ENCODE results near the gene KRTAP10-4. TPM values are rescaled to one million over a fixed set of nuclear protein-coding genes. Genes with fewer than 3 reads are reported as not detected.

Gene KRTAP10-4
- total and polyA plus RNA-seq, 2 experiments from 2014 or later = not detected

GRCh38 chr21:44548922-44549321, 24.6 kb upstream of the KRTAP10-4 start:
- H3K9me2 ChIP-seq (ENCODE audit: insufficient read depth) = no peaks in the 10 kb centered on the region
- no peaks in the 10 kb centered on the region for H3F3A ChIP-seq (replicated peaks; ENCODE audit: low read depth)
- H3K4me3 ChIP-seq = no peak overlapping the region
- H3K36me3 ChIP-seq (ENCODE audit: insufficient read depth) = no peaks in the 10 kb centered on the region; the same call in 1 of the 2 replicates
- no peak overlapping the region for H2AFZ ChIP-seq
- no peak for TF ChIP-seq ZNF462 (CRISPR knock-in tag; IDR thresholded peaks at IDR 0.05)
- TF ChIP-seq JUNB (IDR thresholded peaks at IDR 0.05; ENCODE audit: unreplicated experiment) = no peak
- no peak for TF ChIP-seq ZNF331 (CRISPR knock-in tag; IDR thresholded peaks at IDR 0.05; ENCODE audit: low read depth)
- TF ChIP-seq POLR2AphosphoS5 (IDR thresholded peaks at IDR 0.05; ENCODE audit: low read depth) = no peak
- no peak for TF ChIP-seq EZH2 (IDR thresholded peaks at IDR 0.05; ENCODE audit: low read depth, unreplicated experiment)
- TF ChIP-seq STAT1 (IDR thresholded peaks at IDR 0.05; ENCODE audit: unreplicated experiment) = no peak
- no peak for TF ChIP-seq ZNF114 (CRISPR knock-in tag; IDR thresholded peaks at IDR 0.05)
- TF ChIP-seq NANOG (IDR thresholded peaks at IDR 0.05; ENCODE audit: borderline replicate concordance) = no peak
- TF ChIP-seq CREB1 (CRISPR knock-in tag; IDR thresholded peaks at IDR 0.05; ENCODE audit: low read depth) = no peak
- TF ChIP-seq REST (IDR thresholded peaks at IDR 0.05; ENCODE audit: unreplicated experiment) = no peak
- H3K27me3 ChIP-seq (ENCODE audit: insufficient read depth) = no peaks in the 10 kb centered on the region
- H4K20me1 ChIP-seq (replicated peaks; ENCODE audit: insufficient read depth) = no peaks in the 10 kb centered on the region
- Mint-ChIP-seq H3K27me3 (ENCODE audit: insufficient read depth, low read depth, poor library complexity) (peaks cover 20% of the 10 kb centered on the region), H3K36me3 (ENCODE audit: low read depth) (peaks cover 19% of the 10 kb centered on the region; the same call in 2 of the 3 replicates), H3K4me1 (peaks cover 47% of the 10 kb centered on the region), H3K27ac (peak overlapping the region; percentile 95), H3K9me3 (peaks cover 15% of the 10 kb centered on the region), H3K4me3 (no peak overlapping the region; the same call in 2 of the 3 replicates)
- DNase-seq (ENCODE audit: low spot score) (peak; percentile 72), ATAC-seq (peak; percentile 78)
- H3K79me2 ChIP-seq (replicated peaks; ENCODE audit: insufficient read depth) = no peaks in the 10 kb centered on the region
- peak overlapping the region; percentile 96 for H3K27ac ChIP-seq (ENCODE audit: low read depth)
- peak overlapping the region; percentile 58; the same call in 1 of the 2 replicates for H3K4me2 ChIP-seq
- H3K4me1 ChIP-seq (ENCODE audit: insufficient read depth) = peaks cover 25% of the 10 kb centered on the region

Data from GM23338 (cell line).